K562 (cell line): ENCODE data around the gene DPP9. TPM values are rescaled to one million over a fixed set of nuclear protein-coding genes. Genes with fewer than 3 reads are reported as not detected.
A peak's percentile ranks its signal among the peaks of the same experiment; 100 is the strongest.

ENCODE experiments used
- ATAC-seq: fragments of 200-7000 bp; cut with Tn5 transposase; 3 replicates; pipeline ENCODE4 v1.9.1; 2020; ENCODE audit warnings: moderate library complexity
- BruUV-seq: library from RNA; stranded (reverse); fragments of 400-500 nt; replicated peaks from 2 replicates; lab custom pipeline; 2021; lab: Mats Ljungman, UMichigan
- CTCF ChIA-PET: fragments of 300-600 bp; formaldehyde crosslinking; extraction: SDS; loops from one replicate; lab custom pipeline; 2021; ENCODE audit warnings: low intra/inter-chr PET ratio; lab: Yijun Ruan, JAX
- POLR2A ChIA-PET: fragments of 300-600, 350-650 bp; sonication (Branson Sonifier 250); formaldehyde crosslinking; extraction: SDS; loops from one replicate; lab custom pipeline; 2021; ENCODE audit warnings: antibody characterized with exemption, inconsistent platforms; lab: Yijun Ruan, JAX
- DNase-seq, 4 experiments: peaks; one replicate each; pipeline versions ENCODE4 v3.0.0 to v3.0.0-alpha.2; 2011 to 2018; ENCODE audit warnings: low spot score in 3 of 4, mixed read lengths in 3 of 4; ENCODE audit errors: extremely low read depth in 1 of 4
- FAIRE-seq: peaks from 2 replicates; lab custom pipeline; 2011; peaks lifted over from hg19 to GRCh38; lab: Jason Lieb, UNC
- H2AFZ ChIP-seq: 2 replicates; pipeline ENCODE4 v1.6.0; 2011; ENCODE audit warnings: low read depth, low read length, control low read depth, inconsistent platforms
- H3K27ac ChIP-seq: fragments of 200-600 bp; 3 replicates; pipeline ENCODE4 v1.8.0; 2011; ENCODE audit warnings: low read depth, mild to moderate bottlenecking, control low read depth, inconsistent platforms, low read length, moderate library complexity, mixed read lengths; ENCODE audit errors: extremely low read depth
- H3K27me3 ChIP-seq, 2 experiments: fragments of 300-600 bp in 1 of 2; 2 replicates in 1 of 2; 3 replicates in 1 of 2; pipeline versions ENCODE4 v1.6.0 to v1.8.0; 2011; ENCODE audit warnings: inconsistent platforms in 2 of 2, low read length in 2 of 2, mild to moderate bottlenecking in 1 of 2, mixed read lengths in 1 of 2, moderate library complexity in 1 of 2; ENCODE audit not compliant: control insufficient read depth in 2 of 2, insufficient read depth in 2 of 2
- H3K36me3 ChIP-seq: fragments of 300-600 bp; 3 replicates; pipeline ENCODE4 v1.8.0; 2011; ENCODE audit warnings: mild to moderate bottlenecking, low read length, inconsistent platforms; ENCODE audit not compliant: control insufficient read depth, insufficient read depth
- H3K4me1 ChIP-seq, 2 experiments: fragments of 200-600 bp in 1 of 2; replicated peaks in 1 of 2; 2 replicates in 1 of 2; 3 replicates in 1 of 2; pipeline versions ENCODE4 v1.5.1 to v1.8.0; 2011; ENCODE audit warnings: inconsistent platforms in 2 of 2, low read length in 2 of 2, mild to moderate bottlenecking in 1 of 2, mixed read lengths in 1 of 2, moderate library complexity in 1 of 2; ENCODE audit not compliant: control insufficient read depth in 2 of 2, insufficient read depth in 2 of 2
- H3K4me2 ChIP-seq: 2 replicates; pipeline ENCODE4 v1.6.1; 2011; ENCODE audit warnings: low read length, control low read depth, inconsistent platforms, mixed read lengths; ENCODE audit not compliant: insufficient read depth
- H3K4me3 ChIP-seq: fragments of 200-600 bp; sonication (generic), shearing (Covaris generic); 2 replicates; pipeline ENCODE4 v1.5.1; 2016; ENCODE audit warnings: control low read depth, inconsistent platforms
- H3K79me2 ChIP-seq: fragments of 200-600 bp; 3 replicates; pipeline ENCODE4 v1.8.0; 2011; ENCODE audit warnings: low read length, inconsistent platforms; ENCODE audit not compliant: control insufficient read depth, insufficient read depth
- H3K9ac ChIP-seq, 2 experiments: 2 replicates each; pipeline versions ENCODE4 v1.6.0 to v1.6.1; 2011; ENCODE audit warnings: low read depth in 2 of 2, low read length in 2 of 2, control low read depth in 1 of 2, inconsistent platforms in 1 of 2, mild to moderate bottlenecking in 1 of 2, mixed read lengths in 1 of 2; ENCODE audit not compliant: insufficient read depth in 1 of 2
- H3K9me1 ChIP-seq: one replicate; pipeline ENCODE4 v1.6.0; 2011; ENCODE audit warnings: inconsistent platforms, mild to moderate bottlenecking, low read length, moderate library complexity; ENCODE audit not compliant: control insufficient read depth, insufficient read depth
- H3K9me3 ChIP-seq: replicated peaks from 2 replicates; pipeline ENCODE4 v1.5.1; 2011; ENCODE audit warnings: low read depth, low read length, inconsistent platforms; ENCODE audit not compliant: control insufficient read depth, insufficient read depth
- H4K20me1 ChIP-seq: replicated peaks from 2 replicates; pipeline ENCODE4 v1.6.1; 2011; ENCODE audit warnings: low read length, inconsistent platforms, mixed read lengths; ENCODE audit not compliant: control insufficient read depth, insufficient read depth
- ETV1 ChIP-seq: fragments of 450-650 bp; conservative IDR thresholded peaks from 2 replicates; pipeline ENCODE4 v1.6.1; 2016; ENCODE audit warnings: missing genetic modification characterization, control low read depth, low read depth, missing compliant biosample characterization
- HLTF ChIP-seq: fragments of 450-650 bp; IDR thresholded peaks from 2 replicates; pipeline ENCODE4 v1.6.1; 2016
- NFE2 ChIP-seq: IDR thresholded peaks from 2 replicates; pipeline ENCODE4 v1.6.1; 2014; ENCODE audit warnings: antibody characterized with exemption, low read depth
- ZEB2 ChIP-seq: fragments of 450-650 bp; IDR thresholded peaks from 2 replicates; pipeline ENCODE4 v1.6.1; 2016
- ZNF316 ChIP-seq: fragments of 450-650 bp; IDR thresholded peaks from 2 replicates; pipeline ENCODE4 v1.6.1; 2016
- WGBS: fragments of 100-300 bp; shearing (Covaris generic); methylation state at CpG from one replicate; pipeline ENCODE4 v1.1.6; 2016; ENCODE audit warnings: low coverage, mixed read lengths; ENCODE audit not compliant: insufficient coverage; ENCODE audit errors: missing lambda C conversion rate; 5-methylcytosine and 5-hydroxymethylcytosine counted together
- in situ Hi-C: fragments of 300-500 bp; cut with MboI; formaldehyde crosslinking; loops from 4 replicates; pipeline ENCODE4 v1.15.0; 2018; ENCODE audit warnings: inconsistent platforms, mixed read lengths
- intact Hi-C: fragments of 100-400 bp; cut with micrococcal nuclease; formaldehyde crosslinking; loops from 2 replicates; pipeline ENCODE4 v1.14.2; 2022
- polyA plus RNA-seq, 8 experiments: library from polyadenylated mRNA; depleted of rRNA in 4 of 8; stranded (reverse) in 5 of 8; unstranded in 3 of 8; fragments of >200 nt; fragmentation: Nextera tagmentation in 2 of 8; fragmentation: Illumina TruSeq in 1 of 8; extraction: Ambion mirVana in 2 of 8; extraction: Trizol in 1 of 8; gene quantifications; 2 replicates each; pipeline versions ENCODE4 v1.2.1 to v1.2.3, GENCODE V29; 2011 to 2014; ENCODE audit warnings: inconsistent platforms in 1 of 8, missing spikeins in 1 of 8
- total RNA-seq, 7 experiments: library from RNA; depleted of rRNA in 6 of 7; stranded (reverse); fragments of >200 nt in 6 of 7; fragmentation: Illumina TruSeq in 2 of 7; extraction: Trizol in 2 of 7; gene quantifications; 2 replicates each; pipeline versions ENCODE4 v1.2.1 to v1.2.3, GENCODE V29; 2011 to 2021; ENCODE audit warnings: low replicate concordance in 1 of 7
- TF ChIP-seq, protein P1 (sequence below): fragments of 200-600 bp; sonication (generic); IDR thresholded peaks from one replicate; pipeline ENCODE4 v1.6.1; 2012; ENCODE audit warnings: mild to moderate bottlenecking, low read depth, low read length, inconsistent platforms
- TF ChIP-seq, protein P2 (sequence below), 3 experiments: fragments of 200-800 bp in 1 of 3; sonication (Bioruptor generic) in 1 of 3; sonication (generic) in 1 of 3; formaldehyde crosslinking in 1 of 3; IDR thresholded peaks; 2 replicates each; pipeline versions ENCODE4 v1.6.1 to v1.8.0; 2016 to 2022; ENCODE audit warnings: mild to moderate bottlenecking in 2 of 3, missing compliant biosample characterization in 2 of 3, missing genetic modification characterization in 2 of 3, missing genetic modification reagents in 1 of 3

The DPP9 gene
- total and polyA plus RNA-seq, 9 of the 15 experiments (the other 6 are each of a cell fraction or from before 2014, with no cell fraction given): 0.90 to 66.7 (median 24.5) TPM

DNA sequence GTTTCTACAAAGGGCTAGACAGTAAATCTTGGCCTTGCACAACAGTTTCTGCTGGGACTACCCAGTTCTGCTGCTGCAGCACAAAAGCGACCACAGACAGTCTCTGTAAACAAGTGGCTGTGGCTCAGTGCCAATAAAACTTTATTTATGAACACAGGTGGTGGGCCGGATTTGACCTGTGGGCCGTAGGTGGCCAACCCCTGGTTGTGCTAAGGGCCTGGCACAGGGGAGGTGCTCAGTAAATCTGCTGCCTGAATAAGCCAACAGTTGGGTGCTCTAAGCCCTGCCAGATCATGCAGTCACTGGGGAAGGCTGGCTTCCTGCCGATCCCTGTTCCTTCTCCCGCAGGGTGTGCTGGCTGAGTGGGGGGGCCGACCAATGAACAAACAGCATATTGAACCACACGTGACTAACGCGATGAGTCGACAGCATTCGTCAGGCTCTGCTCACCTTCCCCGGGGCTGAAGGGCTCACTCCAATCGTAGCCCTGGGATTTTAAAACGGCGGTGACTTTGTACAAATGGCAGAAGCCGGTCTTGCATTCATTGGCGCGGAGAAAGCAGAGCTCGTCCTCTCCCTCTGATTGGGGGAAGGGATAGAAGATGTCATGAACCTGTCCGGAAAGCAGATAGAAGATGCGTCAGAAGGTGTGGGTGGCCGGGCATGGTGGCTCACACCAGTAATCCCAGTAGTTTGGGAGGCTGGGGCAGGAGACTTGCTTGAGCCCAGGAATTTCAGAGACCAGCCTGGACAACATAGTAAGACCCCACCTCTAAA lies 29.2 kb downstream of the DPP9 start:
- ChIA-PET CTCF (no interaction called here), POLR2A (no interaction called here)
- H3K36me3 ChIP-seq: peaks cover 87% of the 10 kb centered on the region; the same call in 2 of the 3 replicates
- H2AFZ ChIP-seq: no peak overlapping the region
- no peaks in the 10 kb centered on the region for H3K27me3 ChIP-seq
- no TSS peak for BruUV-seq
- no peaks in the 10 kb centered on the region for H4K20me1 ChIP-seq
- in situ Hi-C loops: no loop called here
- ATAC-seq: peak; percentile 67
- peaks cover 0 to 24% of the 10 kb centered on the region in 2 experiments; a peak in 2 of 5 replicates for H3K4me1 ChIP-seq
- 62% methylated on average over 18 of the region's 22 CpGs for WGBS
- H3K9me3 ChIP-seq: no peaks in the 10 kb centered on the region
- H3K9me1 ChIP-seq: no peaks in the 10 kb centered on the region
- no peak overlapping the region for H3K4me2 ChIP-seq
- H3K9ac ChIP-seq: peak overlapping the region in 1 of 2 experiments; percentile 69; a peak in 2 of 4 replicates
- no peak overlapping the region; the same call in 2 of the 3 replicates for H3K27ac ChIP-seq
- peak; percentile 78 for FAIRE-seq
- peak; percentile 34 to 69 (median 58) for DNase-seq
- H3K4me3 ChIP-seq: no peak overlapping the region
- intact Hi-C loops: no loop called here
- H3K79me2 ChIP-seq: no peaks in the 10 kb centered on the region
- TF ChIP-seq ZEB2: no peak
- peak; percentile 35; the same call in 1 of the 2 replicates for TF ChIP-seq NFE2
- TF ChIP-seq HLTF: no peak
- TF ChIP-seq ETV1 (tag): no peak
- TF ChIP-seq, protein P1, sequence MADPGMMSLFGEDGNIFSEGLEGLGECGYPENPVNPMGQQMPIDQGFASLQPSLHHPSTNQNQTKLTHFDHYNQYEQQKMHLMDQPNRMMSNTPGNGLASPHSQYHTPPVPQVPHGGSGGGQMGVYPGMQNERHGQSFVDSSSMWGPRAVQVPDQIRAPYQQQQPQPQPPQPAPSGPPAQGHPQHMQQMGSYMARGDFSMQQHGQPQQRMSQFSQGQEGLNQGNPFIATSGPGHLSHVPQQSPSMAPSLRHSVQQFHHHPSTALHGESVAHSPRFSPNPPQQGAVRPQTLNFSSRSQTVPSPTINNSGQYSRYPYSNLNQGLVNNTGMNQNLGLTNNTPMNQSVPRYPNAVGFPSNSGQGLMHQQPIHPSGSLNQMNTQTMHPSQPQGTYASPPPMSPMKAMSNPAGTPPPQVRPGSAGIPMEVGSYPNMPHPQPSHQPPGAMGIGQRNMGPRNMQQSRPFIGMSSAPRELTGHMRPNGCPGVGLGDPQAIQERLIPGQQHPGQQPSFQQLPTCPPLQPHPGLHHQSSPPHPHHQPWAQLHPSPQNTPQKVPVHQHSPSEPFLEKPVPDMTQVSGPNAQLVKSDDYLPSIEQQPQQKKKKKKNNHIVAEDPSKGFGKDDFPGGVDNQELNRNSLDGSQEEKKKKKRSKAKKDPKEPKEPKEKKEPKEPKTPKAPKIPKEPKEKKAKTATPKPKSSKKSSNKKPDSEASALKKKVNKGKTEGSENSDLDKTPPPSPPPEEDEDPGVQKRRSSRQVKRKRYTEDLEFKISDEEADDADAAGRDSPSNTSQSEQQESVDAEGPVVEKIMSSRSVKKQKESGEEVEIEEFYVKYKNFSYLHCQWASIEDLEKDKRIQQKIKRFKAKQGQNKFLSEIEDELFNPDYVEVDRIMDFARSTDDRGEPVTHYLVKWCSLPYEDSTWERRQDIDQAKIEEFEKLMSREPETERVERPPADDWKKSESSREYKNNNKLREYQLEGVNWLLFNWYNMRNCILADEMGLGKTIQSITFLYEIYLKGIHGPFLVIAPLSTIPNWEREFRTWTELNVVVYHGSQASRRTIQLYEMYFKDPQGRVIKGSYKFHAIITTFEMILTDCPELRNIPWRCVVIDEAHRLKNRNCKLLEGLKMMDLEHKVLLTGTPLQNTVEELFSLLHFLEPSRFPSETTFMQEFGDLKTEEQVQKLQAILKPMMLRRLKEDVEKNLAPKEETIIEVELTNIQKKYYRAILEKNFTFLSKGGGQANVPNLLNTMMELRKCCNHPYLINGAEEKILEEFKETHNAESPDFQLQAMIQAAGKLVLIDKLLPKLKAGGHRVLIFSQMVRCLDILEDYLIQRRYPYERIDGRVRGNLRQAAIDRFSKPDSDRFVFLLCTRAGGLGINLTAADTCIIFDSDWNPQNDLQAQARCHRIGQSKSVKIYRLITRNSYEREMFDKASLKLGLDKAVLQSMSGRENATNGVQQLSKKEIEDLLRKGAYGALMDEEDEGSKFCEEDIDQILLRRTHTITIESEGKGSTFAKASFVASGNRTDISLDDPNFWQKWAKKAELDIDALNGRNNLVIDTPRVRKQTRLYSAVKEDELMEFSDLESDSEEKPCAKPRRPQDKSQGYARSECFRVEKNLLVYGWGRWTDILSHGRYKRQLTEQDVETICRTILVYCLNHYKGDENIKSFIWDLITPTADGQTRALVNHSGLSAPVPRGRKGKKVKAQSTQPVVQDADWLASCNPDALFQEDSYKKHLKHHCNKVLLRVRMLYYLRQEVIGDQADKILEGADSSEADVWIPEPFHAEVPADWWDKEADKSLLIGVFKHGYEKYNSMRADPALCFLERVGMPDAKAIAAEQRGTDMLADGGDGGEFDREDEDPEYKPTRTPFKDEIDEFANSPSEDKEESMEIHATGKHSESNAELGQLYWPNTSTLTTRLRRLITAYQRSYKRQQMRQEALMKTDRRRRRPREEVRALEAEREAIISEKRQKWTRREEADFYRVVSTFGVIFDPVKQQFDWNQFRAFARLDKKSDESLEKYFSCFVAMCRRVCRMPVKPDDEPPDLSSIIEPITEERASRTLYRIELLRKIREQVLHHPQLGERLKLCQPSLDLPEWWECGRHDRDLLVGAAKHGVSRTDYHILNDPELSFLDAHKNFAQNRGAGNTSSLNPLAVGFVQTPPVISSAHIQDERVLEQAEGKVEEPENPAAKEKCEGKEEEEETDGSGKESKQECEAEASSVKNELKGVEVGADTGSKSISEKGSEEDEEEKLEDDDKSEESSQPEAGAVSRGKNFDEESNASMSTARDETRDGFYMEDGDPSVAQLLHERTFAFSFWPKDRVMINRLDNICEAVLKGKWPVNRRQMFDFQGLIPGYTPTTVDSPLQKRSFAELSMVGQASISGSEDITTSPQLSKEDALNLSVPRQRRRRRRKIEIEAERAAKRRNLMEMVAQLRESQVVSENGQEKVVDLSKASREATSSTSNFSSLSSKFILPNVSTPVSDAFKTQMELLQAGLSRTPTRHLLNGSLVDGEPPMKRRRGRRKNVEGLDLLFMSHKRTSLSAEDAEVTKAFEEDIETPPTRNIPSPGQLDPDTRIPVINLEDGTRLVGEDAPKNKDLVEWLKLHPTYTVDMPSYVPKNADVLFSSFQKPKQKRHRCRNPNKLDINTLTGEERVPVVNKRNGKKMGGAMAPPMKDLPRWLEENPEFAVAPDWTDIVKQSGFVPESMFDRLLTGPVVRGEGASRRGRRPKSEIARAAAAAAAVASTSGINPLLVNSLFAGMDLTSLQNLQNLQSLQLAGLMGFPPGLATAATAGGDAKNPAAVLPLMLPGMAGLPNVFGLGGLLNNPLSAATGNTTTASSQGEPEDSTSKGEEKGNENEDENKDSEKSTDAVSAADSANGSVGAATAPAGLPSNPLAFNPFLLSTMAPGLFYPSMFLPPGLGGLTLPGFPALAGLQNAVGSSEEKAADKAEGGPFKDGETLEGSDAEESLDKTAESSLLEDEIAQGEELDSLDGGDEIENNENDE: no peak
- 0 out of 2 replicates have a peak, but pooled peaks have one; percentile 15 for TF ChIP-seq ZNF316
- TF ChIP-seq, protein P2, sequence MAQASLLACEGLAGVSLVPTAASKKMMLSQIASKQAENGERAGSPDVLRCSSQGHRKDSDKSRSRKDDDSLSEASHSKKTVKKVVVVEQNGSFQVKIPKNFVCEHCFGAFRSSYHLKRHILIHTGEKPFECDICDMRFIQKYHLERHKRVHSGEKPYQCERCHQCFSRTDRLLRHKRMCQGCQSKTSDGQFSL (CRISPR knock-in tag; IDR thresholded peaks at IDR 0.05): peak; percentile 80
- TF ChIP-seq, protein P2 (tag; IDR thresholded peaks at IDR 0.05): no peak
